Body of pancreas (tissue), 4 donors: ENCODE measurements around the gene RXRA.

Experiments used
- CTCF ChIP-seq, 7 experiments: fragments of 450-650 bp in 4 of 7; fragments of 200-600 bp in 3 of 7; sonication (generic) in 3 of 7; IDR thresholded peaks; one replicate each; pipeline ENCODE4 v1.5.1; 2016 to 2019; ENCODE audit warnings: antibody characterized with exemption in 7 of 7
- POLR2A ChIP-seq, 3 donors: fragments of 450-650 bp; IDR thresholded peaks; one replicate each; pipeline ENCODE4 v1.6.1; 2016; ENCODE audit warnings: antibody characterized with exemption in 3 of 3, mild to moderate bottlenecking in 2 of 3

GRCh38 chr9:134482226-134482625, 156.0 kb downstream of the RXRA start:
- TF ChIP-seq CTCF (IDR thresholded peaks at IDR 0.05) (no peak), POLR2A (IDR thresholded peaks at IDR 0.05) (no peak)
